WI38 (cell line): ENCODE measurements around the gene PLEKHM3.

Experiments used
- H3K4me3 ChIP-seq: 2 replicates; pipeline ENCODE4 v1.5.1; 2011; ENCODE audit warnings: low read depth, mild to moderate bottlenecking, control low read depth, low read length
- TF ChIP-seq, protein P1 (sequence below): IDR thresholded peaks from 2 replicates; pipeline ENCODE4 v1.5.1; 2012; ENCODE audit warnings: low read depth, mild to moderate bottlenecking, control low read depth, low read length

The PLEKHM3 gene

DNA sequence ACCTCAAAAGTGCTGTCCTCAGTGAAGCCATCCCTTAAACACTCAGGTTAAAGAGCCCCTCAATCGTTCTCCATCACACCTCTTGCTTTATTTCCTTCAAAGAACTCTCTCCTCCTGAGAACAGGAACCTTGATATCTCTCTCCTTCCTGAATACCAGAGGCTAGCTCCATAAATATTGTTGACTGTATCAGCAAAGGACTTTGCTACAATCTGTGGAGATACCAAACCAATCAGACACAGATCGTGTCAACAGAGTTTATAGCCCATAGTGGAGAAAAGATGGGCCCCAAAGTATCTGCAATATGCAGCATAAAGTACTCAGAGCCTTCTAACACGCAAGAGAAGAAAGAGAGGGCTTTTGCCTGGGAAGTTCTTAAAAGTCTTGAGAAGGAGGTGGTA is 36.4 kb downstream of the PLEKHM3 start:
- TF ChIP-seq, protein P1, sequence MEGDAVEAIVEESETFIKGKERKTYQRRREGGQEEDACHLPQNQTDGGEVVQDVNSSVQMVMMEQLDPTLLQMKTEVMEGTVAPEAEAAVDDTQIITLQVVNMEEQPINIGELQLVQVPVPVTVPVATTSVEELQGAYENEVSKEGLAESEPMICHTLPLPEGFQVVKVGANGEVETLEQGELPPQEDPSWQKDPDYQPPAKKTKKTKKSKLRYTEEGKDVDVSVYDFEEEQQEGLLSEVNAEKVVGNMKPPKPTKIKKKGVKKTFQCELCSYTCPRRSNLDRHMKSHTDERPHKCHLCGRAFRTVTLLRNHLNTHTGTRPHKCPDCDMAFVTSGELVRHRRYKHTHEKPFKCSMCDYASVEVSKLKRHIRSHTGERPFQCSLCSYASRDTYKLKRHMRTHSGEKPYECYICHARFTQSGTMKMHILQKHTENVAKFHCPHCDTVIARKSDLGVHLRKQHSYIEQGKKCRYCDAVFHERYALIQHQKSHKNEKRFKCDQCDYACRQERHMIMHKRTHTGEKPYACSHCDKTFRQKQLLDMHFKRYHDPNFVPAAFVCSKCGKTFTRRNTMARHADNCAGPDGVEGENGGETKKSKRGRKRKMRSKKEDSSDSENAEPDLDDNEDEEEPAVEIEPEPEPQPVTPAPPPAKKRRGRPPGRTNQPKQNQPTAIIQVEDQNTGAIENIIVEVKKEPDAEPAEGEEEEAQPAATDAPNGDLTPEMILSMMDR: no peak
- H3K4me3 ChIP-seq: no peak overlapping the region

DNA sequence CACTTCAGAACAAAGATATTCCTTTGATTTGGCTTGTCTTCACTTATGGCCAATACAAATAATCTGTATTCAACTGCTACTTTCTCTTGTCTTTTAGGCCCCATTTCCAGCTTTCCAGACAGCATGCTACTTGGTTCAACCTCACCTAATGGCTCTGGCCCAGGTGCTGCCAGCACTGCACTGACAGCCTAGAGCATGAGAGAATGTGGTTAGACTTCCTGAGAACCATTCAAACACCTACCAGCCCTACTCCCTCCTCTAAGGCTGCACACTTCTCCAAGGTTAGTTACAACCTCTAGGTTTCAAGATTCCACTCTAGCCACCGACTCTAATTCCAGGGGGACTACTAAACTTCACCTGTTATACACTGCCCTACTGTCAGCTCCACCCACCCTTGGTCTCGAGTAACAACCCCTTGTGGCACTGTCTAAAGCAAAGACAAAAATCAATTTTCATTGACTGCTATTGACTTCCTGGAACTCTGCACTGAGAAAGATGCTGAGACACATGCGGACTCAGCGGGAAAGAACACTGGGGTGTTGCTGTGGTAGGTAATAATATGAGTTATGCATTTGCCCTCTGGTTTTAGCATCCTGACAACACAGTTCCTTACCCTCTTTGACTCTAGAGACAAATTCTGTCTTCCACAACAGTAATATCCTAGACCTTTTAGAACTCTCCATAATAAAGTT is 38.2 kb downstream of the PLEKHM3 start:
- no peak overlapping the region for H3K4me3 ChIP-seq
- TF ChIP-seq, protein P1: no peak

DNA sequence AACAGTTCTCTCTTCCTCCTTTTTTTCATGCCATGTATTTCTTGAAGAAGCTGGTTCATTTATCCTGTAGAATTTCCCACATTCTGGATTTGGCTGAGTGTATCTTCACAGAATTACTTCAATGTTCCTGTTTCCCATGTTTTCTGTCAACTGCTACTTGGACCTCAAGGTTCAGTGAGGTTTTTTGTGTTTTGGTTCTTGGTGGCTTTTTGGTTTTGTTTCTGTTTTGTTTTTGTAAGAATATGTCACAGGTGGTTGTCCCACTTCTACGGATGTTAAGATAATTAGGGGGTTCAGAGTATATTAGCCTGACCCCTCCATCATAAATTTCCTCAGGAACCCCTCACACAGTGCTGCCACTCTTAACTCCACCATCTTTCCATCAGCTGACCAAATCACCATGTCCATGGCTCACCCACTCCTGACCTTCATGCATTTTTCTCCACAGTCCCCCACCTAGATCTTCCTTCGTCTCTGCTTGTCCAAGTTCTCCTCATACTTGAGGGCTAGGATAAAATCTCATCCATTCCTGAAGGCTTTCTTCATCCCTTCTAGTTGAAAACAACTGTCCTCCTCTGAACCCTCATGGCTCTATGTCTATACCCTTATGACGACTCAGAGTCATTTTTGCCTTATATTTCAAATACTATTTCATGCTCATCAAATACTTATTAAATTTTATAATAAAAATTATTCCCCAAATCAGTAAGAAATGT is 40.4 kb downstream of the PLEKHM3 start:
- TF ChIP-seq, protein P1: no peak
- no peak overlapping the region for H3K4me3 ChIP-seq

DNA sequence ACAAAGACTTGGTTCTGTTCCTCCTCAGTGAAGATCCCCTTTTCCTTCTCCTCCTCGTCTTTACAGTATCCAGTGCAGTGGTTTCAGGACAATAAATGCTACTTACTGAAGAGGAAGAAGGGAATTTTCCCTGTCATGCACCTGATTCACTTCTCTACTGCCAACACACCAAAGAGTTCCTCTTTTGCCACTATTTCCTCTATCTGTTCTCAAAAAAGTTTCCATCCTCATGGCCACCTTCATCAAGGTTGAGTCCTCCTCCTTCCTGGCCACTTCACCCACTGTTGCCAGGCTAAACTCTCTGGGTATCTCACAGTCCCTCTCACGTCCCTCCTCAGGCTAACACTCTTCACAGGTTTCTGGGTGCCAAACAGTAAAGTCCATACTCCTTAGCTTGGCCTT is 41.7 kb downstream of the PLEKHM3 start:
- no peak overlapping the region for H3K4me3 ChIP-seq
- TF ChIP-seq, protein P1: no peak

DNA sequence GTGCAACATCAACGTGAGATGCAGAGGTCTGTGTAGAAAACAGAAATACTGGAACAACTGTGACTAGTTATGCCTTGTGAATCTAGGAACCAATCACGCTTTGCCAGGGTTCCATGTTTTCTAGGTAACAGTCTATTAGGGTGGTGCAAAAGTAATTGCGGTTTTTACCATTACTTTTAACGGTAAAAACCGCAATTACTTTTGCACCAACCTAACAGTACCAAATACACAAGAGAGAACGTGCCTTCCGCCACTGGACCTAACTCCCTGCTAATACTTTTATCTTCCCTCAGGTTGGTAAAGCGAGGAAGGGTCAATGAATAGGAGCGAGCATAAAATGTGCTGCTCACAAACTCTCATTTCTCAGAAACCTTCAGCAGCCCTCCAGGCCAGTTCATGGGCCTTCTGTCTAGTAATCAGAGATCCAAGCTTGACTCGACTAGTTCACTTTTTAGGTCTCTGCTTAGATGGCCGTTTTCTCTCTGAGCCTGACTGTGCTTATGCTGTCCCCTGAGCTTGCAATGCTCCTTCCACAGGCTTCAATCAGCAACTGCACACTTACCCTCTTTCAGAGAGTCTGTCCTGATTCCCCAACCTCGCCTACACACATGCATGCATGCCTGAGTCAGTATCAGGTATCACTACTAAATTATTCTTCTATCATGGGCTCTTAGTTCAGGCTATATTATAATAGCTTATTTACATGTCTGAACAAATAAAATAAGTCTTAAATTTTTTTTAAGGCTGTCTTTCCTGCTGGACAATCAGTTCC is 47.0 kb downstream of the PLEKHM3 start:
- TF ChIP-seq, protein P1: no peak
- no peak overlapping the region for H3K4me3 ChIP-seq

DNA sequence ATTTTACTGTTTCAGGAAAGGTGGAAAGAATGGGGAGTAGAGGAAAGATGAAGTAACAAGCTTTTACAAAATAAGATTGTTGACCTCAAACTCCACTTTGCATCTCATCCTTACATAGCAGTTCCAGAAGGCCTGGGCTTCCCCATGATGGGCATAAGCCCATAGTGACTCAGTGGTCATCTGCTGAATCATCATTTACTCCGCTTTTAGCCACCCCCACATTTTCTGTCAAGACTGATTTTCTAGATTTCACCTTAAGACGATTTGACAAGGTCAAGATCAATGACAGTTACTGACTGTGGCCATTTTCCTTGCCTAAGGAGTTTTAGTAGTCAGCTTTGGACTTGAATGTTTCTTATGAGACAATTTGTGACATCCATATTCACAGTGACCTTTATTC is 49.4 kb downstream of the PLEKHM3 start:
- TF ChIP-seq, protein P1: no peak
- no peak overlapping the region for H3K4me3 ChIP-seq

DNA sequence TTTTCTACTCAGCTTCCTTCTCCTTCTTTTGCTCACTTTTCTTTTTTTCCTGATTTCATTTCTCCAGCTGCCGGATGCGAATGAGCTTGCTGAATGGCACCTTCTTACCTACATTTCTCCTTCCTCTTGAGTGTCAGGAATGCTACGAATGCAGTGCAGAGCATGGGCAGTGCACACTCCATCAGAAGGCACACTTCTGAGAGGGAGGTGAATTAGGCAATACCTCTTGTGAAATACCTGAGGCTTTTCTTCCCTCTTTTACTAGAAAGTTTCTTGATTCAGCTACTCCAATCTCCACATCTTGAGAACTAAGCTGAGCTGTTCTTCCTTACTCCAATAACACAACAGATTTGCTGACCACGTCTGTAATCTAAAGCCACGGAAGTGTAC is 51.1 kb downstream of the PLEKHM3 start:
- no peak overlapping the region for H3K4me3 ChIP-seq
- TF ChIP-seq, protein P1: no peak
